Caki2 (cell line): Measurements from ENCODE around the gene PPP1R2C. TPM values are rescaled to one million over a fixed set of nuclear protein-coding genes. Genes with fewer than 3 reads are reported as not detected.

Source experiments
- DNase-seq: peaks from one replicate; pipeline ENCODE4 v3.0.0-alpha.2; 2015; ENCODE audit warnings: low read depth
- in situ Hi-C: cut with HindIII; loops from 2 replicates; pipeline ENCODE4 v1.10.0; 2016; ENCODE audit warnings: low sequenced_read_pairs, low pct_unique_long_range_greater_than_20kb, mixed read lengths
- total RNA-seq: library from RNA; depleted of rRNA; stranded (reverse); fragments of >200 nt; shearing (Covaris generic); gene quantifications from 2 replicates; pipeline ENCODE4 v1.2.3, GENCODE V29; 2014; ENCODE audit warnings: low replicate concordance; rRNA removed

Gene PPP1R2C
- total RNA-seq = not detected in 2 replicates

- no peak for DNase-seq
- in situ Hi-C loops = no loop called here
These were observed at the start of gene PPP1R2C for GRCh38 chrX:42778096-42778495. TSS of gene PPP1R2C (minus strand) at chrX:42778163. CDS start at chrX:42778079, 84 bp downstream.

GRCh38 chrX:42825201-42825600 lies 47.2 kb upstream of the PPP1R2C start:
- in situ Hi-C loops = no loop called here
- no peak for DNase-seq

- no peak for DNase-seq
- in situ Hi-C loops = no loop called here
These were observed 46.6 kb upstream of the PPP1R2C start for GRCh38 chrX:42824541-42824940.

GRCh38 chrX:42823443-42823842 lies 45.5 kb upstream of the PPP1R2C start:
- no peak for DNase-seq
- in situ Hi-C loops = no loop called here

GRCh38 chrX:42821803-42822443 lies 44.0 kb upstream of the PPP1R2C start:
- no peak for DNase-seq
- in situ Hi-C loops = no loop called here

- DNase-seq = no peak
These were observed 40.4 kb upstream of the PPP1R2C start for GRCh38 chrX:42818151-42818921.

GRCh38 chrX:42809569-42809968 lies 31.6 kb upstream of the PPP1R2C start:
- in situ Hi-C loops = no loop called here
- DNase-seq = no peak

More at GRCh38 chrX:42818151-42818921, 40.4 kb upstream of the PPP1R2C start:
- in situ Hi-C loops = no loop called here

GRCh38 chrX:42807393-42807792 lies 29.4 kb upstream of the PPP1R2C start:
- in situ Hi-C loops = no loop called here
- DNase-seq = no peak

- peak; percentile 21 for DNase-seq
- in situ Hi-C loops = no loop called here
These were observed 26.6 kb upstream of the PPP1R2C start for GRCh38 chrX:42804524-42804923.

GRCh38 chrX:42803320-42803719 lies 25.4 kb upstream of the PPP1R2C start:
- no peak for DNase-seq
- in situ Hi-C loops = no loop called here

- peak; percentile 10 for DNase-seq
These were observed 19.8 kb upstream of the PPP1R2C start for GRCh38 chrX:42797651-42798269.

GRCh38 chrX:42783451-42783850 lies 5.5 kb upstream of the PPP1R2C start:
- in situ Hi-C loops = no loop called here
- no peak for DNase-seq

More at GRCh38 chrX:42797651-42798269, 19.8 kb upstream of the PPP1R2C start:
- in situ Hi-C loops = no loop called here

GRCh38 chrX:42776195-42776594 lies 1.8 kb downstream of the PPP1R2C start:
- in situ Hi-C loops = no loop called here

GRCh38 chrX:42772874-42773273 lies 5.1 kb downstream of the PPP1R2C start:
- in situ Hi-C loops = no loop called here
- DNase-seq = no peak

More at GRCh38 chrX:42776195-42776594, 1.8 kb downstream of the PPP1R2C start:
- DNase-seq = no peak

GRCh38 chrX:42771506-42772335 lies 6.2 kb downstream of the PPP1R2C start:
- in situ Hi-C loops = no loop called here
- DNase-seq = no peak

- DNase-seq = no peak
- in situ Hi-C loops = no loop called here
These were observed 7.4 kb downstream of the PPP1R2C start for GRCh38 chrX:42770566-42770965.

- in situ Hi-C loops = no loop called here
- DNase-seq = no peak
These were observed 18.1 kb downstream of the PPP1R2C start for GRCh38 chrX:42759881-42760280.

GRCh38 chrX:42755815-42756214 lies 22.1 kb downstream of the PPP1R2C start:
- DNase-seq = peak; percentile 31
- in situ Hi-C loops = no loop called here
